Endometrial microvascular endothelial cells (primary cell): Measurements from ENCODE around the gene HOXD10. TPM values are rescaled to one million over a fixed set of nuclear protein-coding genes. Genes with fewer than 3 reads are reported as not detected.

Source experiments
- in situ Hi-C: cut with HindIII; loops from 2 replicates; pipeline ENCODE4 v1.10.0; 2017; ENCODE audit warnings: low sequenced_read_pairs, low pct_unique_long_range_greater_than_20kb; ENCODE audit errors: inconsistent ontology term
- total RNA-seq: library from RNA; depleted of rRNA; stranded (reverse); fragments of >200 nt; gene quantifications from one replicate; pipeline ENCODE4 v1.2.3, GENCODE V29; 2015; ENCODE audit errors: inconsistent ontology term

Gene HOXD10
- total RNA-seq, 1 donor from 2014 or later: 36.0 TPM

DNA sequence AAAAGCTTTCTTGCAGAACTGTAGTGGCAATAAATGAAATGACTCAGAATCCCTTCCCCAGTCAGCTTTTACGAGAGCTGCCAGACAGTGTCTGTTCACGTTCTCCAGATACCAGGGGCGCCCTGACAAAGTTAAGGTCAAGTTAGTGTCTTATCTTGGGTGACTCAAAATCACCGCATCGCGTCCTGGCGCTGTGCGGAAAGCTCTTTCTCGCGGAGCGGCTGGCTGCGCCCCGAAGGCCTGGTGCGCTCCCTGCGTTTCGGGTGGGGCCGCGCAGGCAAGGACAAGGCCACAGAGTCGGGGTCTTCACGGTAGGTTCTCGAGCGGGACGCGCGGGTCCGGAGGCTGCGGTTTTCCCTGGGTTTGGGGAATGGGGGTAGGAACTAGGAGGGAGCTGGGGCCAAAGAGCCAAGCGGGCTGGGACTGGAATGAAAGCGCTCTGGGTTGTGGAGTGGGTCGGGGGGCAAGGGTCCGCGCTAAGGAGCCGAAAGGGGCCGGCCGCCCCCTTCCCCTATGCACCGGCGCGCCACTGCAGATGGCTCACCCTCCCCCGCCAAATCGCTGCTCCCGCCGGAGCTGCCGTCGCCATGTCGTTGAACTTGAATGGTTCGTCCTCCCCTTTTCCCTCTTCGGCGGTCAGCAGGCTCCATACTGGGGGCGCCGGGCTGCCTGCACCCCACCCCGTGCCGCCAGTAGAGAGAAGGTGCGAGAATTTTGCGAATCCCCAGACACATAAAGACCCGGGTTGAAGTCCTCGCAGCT, 12.1 kb upstream of the HOXD10 start:
- in situ Hi-C loops: no loop called here

DNA sequence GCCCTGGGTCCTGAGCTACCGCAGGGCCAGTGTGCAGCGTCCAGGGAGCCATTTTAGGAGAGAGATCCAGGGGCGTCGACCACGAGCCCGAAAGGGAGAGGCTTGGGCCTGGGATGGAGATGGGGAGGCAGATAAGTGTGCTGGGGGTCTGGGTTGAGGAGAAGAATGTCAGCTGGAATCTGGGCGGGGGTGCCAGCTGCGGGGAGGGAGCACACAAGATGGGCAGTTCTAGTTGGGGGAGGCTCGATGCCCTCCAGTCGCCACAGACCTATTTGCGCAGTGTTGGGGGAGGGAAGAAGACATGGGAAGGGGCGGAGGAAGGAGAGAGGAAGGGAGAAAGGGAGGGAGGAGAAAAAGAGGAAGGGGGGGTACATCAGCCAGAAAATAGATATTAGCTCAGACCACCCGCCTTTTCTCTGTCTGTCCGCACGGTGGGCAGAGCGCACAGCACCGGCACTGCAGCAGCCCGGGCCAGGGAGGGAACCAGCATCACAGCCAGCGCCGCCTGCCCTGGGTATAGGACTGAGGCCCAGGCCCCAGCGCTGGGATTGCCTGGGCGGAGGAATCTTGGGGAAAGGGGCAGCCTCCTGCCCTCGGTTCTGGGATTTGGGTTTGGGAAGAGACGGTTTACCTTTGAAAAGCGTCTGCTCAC, 11.4 kb upstream of the HOXD10 start:
- in situ Hi-C loops: no loop called here

DNA sequence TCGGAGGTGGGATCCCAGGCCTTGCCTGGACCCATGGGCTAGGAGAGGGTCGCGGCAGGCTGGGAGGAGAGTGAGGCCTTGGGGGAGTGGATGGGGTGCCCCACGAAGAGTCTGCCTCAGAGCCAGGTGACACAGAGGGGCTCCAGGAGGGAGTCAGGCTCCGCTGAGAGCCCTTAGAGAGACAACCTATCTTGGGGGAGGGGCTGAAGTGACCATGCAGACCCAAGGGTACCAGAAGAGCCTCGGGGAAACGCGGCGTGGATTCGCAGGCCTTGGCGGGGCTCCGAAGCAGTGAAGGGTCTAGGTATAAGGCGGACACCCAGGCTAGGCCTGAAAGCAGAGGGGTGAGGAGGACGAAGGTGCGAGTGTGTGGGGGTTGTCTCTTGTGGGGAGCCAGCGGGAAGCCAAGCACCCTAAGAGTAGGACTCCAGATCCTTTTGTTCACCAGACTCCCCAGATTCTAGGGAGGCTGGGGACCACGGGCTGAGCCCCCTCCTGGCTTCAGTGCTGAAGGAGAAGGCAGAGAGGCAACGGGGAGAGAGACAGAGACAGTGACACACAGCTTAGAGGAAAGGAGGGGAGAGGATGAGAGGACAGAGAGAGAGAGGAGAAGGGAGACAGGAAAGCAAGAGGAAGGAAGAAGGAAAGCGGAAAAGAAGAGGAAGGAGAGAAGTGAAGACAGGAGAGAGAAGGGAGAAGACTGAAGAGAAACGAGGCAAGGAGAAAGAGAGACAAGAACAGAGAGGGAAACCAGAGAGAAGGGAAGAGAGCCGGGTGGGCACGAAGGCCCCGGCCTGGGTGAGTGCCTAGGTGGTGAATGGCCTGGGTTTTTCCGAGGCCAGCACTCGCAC, 10.6 kb upstream of the HOXD10 start:
- in situ Hi-C loops: no loop called here

DNA sequence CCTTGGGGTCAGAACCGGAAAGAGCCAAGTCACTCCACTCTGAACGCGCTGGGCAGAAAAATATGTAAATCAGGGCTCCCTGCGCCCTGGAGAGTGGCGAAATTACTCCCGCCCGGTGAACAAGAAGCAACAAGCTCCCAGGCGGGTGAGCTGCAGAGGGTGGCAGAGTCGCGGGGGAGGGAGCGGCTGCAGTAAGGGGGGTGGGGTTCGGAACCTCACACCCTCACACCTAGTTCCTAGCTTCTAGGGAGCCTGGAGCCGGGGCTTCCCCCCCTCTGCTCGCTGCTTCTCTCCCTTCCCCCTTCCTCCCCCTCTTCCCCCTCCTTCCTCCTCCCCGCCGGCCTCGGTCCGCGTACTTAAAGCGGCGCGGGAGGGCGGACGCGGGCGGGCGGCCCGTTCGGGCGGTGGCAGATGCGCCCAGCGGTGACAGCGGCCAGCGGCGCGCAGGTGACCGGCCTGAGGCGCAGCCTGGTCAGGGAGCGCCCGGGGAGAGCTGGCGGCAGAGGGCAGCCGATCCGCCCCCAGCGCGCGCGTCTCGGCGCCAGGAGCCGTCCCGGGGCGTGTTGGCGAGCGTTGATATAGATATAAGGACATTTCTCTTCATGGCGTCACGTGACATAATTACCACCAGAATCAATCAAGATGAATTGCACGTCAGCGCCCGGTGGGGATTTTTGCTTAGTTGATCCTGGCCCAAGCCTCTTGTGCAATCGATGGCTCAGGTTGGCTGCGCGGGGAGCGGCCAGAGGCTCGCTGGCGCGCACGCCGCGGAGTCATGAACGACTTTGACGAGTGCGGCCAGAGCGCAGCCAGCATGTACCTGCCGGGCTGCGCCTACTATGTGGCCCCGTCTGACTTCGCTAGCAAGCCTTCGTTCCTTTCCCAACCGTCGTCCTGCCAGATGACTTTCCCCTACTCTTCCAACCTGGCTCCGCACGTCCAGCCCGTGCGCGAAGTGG, 9.7 kb upstream of the HOXD10 start, which contains the start of gene HOXD11:
TSS of gene HOXD11 (plus strand) at position 700 of the 959 bp plus-strand sequence. CDS start at position 776, 76 bp downstream.
- in situ Hi-C loops: no loop called here

DNA sequence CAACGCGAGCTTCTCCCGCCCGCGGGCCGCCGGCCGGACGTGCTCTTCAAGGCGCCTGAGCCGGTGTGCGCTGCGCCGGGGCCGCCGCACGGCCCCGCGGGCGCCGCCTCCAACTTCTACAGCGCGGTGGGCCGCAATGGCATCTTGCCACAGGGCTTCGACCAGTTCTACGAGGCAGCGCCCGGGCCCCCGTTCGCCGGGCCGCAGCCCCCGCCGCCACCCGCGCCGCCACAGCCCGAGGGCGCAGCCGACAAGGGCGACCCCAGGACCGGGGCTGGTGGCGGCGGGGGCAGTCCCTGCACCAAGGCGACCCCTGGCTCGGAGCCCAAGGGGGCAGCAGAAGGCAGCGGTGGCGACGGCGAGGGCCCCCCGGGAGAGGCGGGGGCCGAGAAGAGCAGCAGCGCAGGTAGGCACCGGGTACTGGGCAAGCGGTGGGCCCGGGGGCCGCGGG, 8.8 kb upstream of the HOXD10 start:
- in situ Hi-C loops: no loop called here

DNA sequence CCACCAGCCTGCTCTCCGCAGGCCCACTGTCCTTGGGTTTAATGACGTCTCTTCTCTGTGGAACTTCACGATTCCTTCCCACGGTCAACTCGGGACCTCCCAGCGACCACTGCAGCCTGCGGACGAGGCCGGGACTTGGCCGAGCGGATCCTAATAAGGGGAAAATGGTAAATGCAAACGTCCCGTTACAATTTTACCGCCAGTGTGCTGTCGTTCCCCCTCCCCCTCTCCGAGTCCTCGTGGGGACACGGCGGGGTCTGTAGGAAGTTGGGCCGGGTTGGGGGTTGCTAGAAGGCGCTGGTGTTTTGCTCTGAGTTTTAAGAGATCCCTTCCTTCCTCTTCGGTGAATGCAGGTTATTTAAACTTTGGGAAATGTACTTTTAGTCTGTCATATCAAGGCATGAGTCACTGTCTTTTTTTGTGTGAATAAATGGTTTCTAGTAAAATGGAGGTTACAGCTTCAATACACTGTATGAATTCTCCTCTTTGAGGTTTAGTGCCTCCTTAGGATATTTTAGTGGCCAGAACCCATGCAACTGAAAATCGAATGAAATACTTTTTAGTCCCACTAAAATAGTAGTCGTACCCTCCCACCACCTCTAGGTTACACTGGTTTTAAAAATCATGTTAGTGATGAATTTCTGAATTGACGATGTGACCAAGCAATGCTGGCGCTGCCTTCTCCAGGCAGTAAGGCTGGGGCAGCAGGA, 7.2 kb upstream of the HOXD10 start:
- in situ Hi-C loops: no loop called here

DNA sequence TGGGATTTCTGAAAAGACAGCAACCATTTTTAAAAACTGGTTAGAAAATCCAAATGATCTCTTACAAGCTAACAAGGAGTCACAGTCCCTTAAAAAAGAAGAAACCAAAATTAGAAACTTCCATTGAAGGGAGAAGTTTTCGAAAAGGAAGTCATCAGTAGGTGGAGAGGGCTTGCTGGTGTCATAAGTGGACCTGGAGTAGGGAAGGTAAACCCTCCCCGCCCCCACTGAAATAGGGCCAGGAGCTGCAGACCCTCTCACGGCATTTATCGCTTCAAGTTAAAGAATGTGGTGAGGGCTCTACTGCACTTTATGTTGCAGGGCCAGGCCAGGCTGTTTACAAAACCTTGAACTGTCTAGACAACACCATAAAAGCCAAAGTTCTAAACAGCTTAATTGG, 6.6 kb upstream of the HOXD10 start:
- in situ Hi-C loops: no loop called here

DNA sequence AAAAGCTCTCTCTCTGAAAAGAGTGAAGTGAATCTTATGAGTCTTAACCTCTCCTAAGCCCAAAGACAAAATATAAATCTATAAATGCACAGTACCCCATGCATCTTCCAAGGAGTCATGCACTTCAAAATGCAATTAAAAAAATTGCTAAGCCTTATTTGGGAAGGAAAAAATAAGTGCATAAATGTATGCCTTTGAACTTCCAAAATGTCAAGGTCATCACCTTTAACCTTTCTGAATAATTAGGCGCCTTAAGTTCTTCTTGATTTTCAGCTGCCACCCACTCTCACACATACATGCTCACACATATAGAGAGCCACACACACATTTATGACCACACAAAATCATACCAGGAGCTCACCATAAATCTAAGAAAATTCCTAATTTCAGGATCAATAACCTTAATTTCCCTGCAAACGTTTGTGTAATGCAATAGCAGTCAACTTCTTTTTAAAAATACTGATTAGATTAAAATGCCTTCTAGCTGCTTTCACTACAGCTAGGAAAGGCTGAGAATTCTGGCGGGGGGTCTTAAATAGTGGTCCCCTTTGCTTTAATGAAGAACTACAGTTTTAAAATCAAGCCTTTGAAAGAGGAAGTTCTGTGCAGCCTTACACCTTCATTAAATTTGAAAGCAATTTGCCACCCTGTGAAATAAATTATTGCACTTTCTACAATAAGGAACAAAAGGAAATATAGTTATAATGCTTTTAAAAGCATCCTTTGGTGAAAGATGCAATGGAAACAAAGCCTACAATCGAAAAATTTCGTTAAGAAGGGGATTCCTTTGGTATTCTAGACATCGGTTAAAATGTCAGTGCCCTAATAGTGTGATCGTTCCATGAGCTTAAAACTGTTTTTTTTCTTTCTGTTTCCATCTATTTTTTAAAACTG, 5.9 kb upstream of the HOXD10 start:
- in situ Hi-C loops: no loop called here

DNA sequence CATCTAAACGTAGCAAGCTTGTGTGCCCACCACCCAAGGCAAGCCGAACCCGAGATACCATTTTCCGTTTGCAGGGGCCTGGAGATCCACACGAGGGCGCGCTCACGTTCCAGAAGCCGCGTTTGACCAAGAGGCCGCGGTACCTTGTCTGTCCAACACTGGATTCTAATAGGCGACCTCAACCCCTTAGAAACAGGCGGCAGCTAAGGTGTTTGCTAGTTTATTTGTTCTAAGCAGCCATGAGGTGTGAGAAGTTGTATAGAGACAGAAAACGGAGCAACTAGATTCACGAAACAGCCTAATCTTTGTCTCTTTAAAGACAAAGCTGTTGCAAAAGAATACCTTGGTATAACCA, 5.3 kb upstream of the HOXD10 start:
- in situ Hi-C loops: no loop called here

DNA sequence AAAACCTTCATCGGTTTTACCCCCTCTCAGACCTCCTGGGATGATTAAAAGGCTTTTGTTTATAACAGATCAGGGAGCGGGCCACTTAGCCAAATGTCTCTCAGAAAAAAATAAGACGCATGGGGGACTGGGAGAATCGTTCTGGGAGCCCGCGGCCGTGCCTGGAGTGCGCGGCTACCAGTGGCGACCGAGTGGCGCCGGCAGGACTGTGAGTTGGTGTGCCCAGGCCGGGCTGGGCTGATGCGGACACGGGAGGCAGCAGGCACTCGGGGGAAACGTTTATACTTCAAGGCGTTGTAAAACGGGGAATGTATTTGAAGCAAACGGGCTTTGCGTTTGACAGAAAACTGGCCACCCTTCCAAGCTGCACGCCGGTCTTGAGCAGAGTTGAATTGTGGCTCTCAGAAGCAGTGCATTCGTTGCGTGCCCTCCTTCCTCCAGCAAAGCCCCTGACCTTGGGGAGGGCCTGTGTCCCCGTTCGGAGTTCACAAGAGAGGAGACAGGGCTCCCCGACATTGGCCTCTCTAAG, 4.7 kb upstream of the HOXD10 start:
- in situ Hi-C loops: no loop called here

DNA sequence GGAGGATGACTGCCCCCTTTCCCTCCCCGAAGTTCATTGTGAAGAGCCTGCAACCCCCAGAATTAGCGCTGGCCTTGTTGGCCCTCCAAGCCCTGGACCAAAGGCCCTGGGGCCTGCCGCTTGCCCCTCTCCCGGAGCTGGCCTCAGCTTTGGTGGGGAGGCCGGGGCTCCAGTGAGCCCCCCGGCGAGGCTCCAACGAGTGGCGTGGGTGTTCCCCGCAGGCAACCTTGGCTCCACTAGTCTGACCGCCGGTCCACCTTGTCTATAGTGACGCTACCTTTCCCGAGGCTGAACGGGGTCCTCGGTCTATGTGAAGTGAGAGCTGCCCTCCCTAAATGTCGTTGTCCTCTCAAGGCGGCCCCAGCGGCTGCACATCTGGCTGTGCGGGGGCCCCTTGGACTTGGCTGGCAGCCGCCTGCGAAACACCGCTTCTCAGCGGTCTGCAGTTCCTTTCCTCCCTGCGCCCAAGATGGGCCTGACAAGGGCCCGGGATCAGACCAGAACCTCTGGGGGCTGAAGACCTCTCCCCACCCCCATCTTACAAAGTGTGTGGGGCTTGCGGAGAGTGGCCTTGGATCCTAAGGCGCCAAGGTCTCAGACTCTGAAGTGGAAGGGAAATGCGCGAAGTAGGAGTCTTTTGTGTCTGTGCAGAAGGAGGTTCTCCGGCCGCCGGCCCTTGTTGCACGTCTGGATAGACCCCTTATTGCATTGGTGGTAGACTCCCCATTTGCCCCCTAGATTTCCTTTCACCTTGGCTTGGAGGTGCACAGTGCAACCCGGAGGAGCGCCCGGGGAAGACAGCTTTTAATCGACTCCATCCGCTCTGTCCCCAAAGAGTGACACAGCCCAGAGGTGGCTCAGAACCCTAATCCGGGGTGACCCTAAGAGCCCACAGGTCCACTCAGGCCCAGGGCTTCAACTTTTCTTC, 3.9 kb upstream of the HOXD10 start:
- in situ Hi-C loops: no loop called here

DNA sequence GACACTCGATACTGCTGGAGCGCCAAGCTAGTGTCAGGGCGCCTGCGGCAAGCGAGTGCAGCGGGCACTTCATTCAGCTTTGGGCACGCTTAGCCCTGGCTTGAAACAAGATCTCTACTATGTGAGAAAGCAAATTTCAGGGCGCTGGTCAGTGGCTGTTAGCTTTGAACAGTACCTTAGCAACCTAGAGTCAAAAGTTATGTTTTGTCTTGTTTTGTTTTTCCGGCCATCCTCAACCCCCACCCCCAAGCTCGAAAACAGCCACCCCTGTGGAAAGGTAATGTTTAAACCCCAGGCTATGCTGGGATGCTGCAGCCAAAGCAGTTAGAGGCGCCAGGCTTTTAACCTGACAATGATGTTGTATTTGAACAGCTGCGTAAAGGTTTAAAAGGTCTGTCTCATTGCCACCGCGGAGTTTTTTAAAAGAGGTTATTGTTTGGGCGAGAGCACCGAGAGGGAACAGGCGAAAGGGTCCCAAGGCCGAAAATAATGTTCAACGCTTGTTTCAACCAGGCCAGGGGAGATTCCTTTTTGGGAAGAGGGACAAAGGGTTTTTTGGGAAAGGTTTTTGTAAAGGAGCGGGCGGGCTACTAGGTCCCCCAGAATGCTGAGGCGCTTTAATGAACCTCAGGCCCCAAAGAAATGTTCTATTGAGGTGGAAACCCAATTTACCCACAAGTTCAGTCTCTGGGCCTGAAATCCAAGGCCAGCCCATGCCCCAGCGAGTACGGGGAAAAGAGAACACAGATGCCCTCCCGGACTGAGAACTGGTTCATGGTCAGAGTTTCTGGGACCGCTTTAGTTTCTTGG, 2.3 kb upstream of the HOXD10 start:
- in situ Hi-C loops: no loop called here

DNA sequence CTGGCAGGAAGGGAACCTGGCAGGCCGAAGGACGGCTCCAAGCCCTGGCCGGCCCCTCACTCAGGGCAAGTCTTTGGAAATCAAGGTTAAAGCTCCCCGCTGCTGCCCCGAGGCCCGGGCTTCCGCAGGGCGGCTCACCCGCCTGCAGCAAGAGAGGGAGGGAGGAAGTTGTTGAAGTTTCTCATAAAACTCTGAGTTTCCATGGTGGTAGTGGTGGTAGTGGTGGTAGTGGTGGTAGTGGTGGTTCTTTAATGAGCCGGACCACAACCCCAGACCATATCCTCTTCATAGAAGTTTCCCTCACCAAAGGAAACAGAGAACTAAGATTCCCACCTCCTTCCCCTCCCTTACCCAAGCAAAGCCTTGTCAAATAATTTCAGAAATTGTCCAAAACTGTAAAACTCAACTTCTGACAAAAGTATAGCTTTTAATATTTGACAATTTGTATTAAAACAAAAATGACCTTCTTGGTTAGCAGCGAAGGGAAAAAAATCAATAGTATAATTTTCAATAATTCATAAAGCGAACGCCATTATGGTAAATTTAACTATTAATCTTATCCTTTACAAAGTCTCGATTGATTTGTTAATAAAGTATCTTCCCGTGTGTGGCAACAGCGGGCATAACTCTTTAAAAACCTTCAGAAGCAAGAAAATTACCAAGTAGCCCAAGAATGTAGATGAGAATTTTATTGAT, 1.5 kb upstream of the HOXD10 start:
- in situ Hi-C loops: no loop called here

DNA sequence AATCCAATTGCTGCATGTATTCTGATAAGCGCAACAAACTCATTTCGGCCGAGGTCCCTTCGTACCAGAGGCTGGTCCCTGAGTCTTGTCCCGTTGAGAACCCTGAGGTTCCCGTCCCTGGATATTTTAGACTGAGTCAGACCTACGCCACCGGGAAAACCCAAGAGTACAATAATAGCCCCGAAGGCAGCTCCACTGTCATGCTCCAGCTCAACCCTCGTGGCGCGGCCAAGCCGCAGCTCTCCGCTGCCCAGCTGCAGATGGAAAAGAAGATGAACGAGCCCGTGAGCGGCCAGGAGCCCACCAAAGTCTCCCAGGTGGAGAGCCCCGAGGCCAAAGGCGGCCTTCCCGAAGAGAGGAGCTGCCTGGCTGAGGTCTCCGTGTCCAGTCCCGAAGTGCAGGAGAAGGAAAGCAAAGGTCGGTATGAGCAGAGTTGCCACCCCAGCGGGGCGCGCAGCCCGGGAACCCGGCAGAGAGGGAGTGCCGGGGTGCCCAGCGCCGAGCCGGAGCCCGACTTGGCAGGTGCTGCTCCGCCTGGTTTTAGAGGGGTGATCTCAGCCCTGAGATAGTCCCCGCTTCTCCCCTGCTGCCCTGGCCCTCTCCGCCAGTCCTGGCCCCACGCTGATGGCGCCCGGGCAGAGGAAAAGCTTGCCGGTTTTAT, 714 bp downstream of the HOXD10 start:
- in situ Hi-C loops: no loop called here
